GM18508 (cell line): ENCODE data around the gene TXNDC15.
"Not testable (repeated sequence)": the region's sequence is repeated elsewhere in the genome, so short reads cannot be mapped to it uniquely, and the experiment has no call there.

ENCODE experiments used
- ATAC-seq: cut with Tn5 transposase; IDR thresholded peaks from one replicate; pipeline ENCODE4 v1.9.1; 2021; ENCODE audit warnings: moderate number of reproducible peaks; ENCODE audit not compliant: insufficient read depth, unreplicated experiment

TXNDC15 gene, protein sequence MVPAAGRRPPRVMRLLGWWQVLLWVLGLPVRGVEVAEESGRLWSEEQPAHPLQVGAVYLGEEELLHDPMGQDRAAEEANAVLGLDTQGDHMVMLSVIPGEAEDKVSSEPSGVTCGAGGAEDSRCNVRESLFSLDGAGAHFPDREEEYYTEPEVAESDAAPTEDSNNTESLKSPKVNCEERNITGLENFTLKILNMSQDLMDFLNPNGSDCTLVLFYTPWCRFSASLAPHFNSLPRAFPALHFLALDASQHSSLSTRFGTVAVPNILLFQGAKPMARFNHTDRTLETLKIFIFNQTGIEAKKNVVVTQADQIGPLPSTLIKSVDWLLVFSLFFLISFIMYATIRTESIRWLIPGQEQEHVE

DNA sequence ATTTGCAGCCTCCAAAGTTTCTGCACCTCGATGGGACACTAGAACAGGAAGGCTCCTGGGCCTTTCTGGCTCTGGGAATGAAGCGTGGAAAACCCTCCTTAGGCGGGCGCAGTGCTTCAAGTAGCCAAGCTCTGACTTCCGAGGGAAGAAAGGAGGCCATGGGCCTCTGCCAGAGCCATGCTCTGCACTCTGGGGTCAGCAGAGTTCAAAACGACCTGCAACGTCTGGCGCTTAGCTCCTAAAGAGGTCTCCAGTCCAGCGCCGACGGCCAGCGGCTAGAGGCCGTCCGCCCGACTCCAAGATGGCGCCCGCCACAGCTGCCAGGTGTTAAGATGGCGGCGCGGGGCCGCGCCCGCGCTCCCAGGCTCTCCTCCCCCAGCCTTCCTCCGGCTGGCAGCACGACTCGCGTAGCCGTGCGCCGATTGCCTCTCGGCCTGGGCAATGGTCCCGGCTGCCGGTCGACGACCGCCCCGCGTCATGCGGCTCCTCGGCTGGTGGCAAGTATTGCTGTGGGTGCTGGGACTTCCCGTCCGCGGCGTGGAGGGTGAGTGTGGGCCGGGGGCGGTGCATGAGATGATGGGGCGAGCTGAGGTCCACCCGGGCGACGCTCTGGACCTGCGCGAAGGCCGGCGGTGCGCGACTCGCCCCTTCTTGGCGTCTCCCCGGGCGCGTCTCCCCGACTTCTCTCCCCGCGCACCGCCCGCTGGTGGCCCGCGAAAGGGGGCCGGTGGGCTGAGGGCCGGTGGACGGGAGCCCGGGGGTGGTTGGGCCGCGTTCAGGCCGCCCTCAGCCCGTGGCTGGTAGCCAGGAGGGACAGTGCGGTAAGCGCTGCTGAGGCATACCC is at the start of gene TXNDC15:
Gene TXNDC15 (plus strand): TSS at position 385 of the 844 bp plus-strand sequence. CDS start 57 bp downstream, at position 442.
- peak; percentile 49 for ATAC-seq

DNA sequence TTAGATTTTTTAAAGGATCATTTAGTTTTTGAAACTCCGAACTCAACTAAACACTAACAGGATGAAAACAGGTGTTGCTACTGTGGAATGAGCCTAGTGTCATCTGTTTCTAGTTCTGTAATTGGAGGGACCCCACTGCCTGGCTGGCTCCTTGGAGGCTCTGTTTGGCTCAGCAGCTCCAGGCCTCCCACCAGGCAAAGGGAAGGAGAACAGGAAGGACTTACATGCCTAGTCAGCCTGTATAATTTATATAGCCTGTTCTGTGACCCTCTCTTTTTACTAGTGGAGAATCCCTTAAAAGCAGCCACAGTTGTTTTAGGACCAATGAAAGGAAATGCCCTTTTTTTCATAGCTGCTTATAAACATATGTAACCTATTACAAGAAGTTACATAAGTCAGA is 49.5 kb upstream of the TXNDC15 start:
- no peak for ATAC-seq

DNA sequence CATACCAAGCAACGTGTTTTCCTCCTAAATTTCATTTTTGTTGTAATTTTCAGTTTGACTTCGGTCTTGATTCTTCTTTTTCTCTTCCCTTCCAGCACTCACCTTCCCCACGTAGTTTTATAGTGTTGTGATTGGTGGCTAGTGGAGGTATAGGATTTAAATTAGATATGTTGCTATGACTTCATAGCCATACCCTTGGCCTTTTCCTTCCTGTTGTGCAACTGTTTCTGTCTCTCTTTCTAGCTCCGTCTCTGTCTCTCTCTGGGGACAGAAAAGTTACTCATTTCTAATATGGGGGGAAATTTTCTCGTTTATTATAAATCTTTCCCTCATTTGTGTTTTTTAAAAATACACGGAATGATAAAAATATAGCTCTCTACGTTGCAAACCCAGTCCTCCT is 49.0 kb upstream of the TXNDC15 start:
- no peak for ATAC-seq

DNA sequence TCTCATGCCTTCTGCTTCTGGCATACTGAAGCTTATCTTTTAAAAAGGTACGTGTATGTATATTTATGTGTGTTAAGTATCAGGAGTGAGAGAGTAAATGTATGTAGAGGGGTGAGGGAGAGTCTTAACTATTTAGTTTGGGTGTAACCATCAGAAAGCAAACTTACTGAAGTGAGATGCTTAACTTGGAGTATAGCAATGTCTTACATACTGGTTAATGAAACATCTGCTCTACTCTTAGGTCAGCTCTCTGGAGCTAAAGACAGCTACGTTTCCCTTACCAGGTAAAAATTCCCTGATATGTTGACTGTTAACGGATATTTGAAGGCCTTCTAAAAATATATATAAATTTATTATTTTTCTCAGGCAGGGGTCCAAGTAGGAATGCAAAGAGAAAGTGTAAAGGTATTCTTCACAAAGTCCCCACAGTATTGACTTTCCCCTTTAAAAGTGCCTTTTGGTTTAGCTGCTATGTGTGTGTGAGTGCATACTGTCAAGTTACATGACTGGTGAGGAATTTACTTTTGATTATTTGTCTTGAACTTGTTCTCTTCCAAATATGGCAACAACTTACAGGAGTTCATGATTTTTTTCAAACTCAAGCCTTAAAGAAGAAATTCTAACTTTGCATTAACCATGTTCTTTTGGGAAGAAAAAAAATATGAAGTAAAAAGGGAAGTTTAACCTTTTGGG is 40.7 kb upstream of the TXNDC15 start:
- ATAC-seq: no peak

DNA sequence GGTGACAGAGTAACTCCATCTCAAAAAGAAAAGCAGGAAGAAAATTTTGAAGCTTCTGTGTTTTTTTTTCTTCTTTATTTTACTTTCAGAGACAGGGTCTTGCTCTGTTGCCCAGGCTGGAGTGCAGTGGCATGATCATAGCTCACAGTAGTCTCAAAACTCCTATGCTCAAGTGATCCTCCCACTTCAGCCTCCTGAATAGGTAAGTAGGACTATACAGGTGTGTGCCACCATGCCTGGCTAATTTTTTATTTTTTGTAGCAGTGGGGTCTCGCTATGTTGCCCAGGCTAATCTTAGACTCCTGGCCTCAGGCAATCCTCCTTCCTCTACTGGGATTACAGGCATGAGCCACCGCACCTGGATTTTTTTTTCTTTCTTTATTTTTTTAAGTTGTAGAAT is 38.5 kb upstream of the TXNDC15 start:
- no peak for ATAC-seq

DNA sequence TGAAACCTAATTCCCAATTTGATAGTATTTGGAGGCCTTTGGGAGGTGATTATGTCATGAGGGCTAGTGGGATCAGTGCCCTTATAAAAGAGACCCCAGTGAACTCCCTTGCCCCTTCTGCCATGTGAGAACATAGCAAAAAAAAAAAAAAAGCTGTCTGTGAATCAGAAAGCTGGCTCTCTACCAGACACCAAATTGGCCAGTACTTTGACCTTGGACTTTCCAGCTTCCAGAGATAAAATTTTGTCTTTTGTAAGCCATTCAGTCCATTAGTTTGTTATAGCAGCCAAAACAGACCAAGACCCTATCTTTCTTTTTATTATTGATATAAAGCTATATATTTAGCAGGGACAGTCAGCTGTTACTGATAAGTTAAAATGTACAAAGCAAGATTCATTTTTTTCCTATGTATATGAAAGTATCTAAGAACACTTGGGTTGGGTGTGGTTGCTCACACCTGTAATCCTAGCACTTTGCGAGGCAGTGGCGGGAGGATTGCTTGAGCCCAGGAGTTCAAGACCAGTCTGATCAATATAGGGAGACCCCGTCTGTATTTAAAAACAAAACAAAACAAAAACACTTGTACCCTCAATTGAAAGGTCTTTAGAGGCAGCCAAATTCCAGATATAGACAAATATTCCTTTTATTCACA is 36.5 kb upstream of the TXNDC15 start:
- no peak for ATAC-seq

DNA sequence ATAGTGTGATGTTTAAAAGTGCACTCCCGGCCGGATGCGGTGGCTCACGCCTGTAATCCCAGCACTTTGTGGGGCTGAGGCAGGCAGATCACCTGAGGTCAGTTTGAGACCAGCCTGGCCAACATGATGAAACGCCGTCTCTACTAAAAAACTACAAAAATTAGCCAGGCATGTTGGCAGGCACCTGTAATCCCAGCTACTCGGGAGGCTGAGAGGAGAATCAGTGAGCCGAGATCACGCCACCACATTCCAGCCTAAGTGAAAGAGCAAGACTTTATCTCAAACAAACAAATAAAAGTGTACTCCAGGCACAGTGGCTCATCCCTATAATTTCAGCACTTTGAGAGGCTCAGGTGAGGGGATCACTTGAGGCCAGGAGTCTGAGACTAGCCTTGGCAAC is 35.8 kb upstream of the TXNDC15 start:
- ATAC-seq: not testable (repeated sequence)

DNA sequence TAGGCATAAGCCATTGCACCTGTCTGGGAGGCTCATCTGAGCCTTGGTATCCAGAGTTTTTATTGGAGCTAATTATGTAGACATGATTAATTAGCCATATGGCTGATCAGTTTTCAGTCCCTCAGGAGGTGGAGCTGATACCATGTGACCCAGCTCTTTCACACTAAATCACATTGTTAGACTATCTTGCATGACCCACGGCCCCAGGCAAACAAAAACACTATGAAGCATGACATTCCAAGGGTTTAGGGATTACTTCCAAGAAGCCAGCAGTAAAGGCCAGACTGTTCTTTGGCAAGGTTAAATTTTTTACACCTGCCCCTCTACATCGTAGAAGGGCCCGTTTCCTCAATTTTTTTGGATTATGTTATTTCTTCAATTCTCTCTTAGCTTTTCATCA is 33.4 kb upstream of the TXNDC15 start:
- no peak for ATAC-seq

DNA sequence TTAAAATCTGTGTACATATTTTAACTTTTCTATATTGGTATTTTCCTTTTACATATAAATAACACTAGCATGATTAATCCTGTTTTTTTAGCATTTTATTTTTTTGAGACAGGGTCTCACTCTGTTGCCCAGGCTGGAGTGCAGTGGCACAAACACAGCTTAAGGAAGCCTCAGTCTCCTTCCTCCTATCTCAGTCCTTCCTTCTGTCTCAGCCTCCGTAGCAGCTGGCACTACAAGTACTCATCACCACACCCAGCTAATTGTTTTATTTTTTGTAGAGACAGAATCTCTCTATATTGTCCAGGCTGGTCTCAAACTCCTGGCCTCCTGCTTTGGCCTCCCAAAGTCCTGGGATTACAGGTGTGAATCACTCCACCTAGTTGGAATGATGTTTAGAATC is 29.9 kb upstream of the TXNDC15 start:
- no peak for ATAC-seq

DNA sequence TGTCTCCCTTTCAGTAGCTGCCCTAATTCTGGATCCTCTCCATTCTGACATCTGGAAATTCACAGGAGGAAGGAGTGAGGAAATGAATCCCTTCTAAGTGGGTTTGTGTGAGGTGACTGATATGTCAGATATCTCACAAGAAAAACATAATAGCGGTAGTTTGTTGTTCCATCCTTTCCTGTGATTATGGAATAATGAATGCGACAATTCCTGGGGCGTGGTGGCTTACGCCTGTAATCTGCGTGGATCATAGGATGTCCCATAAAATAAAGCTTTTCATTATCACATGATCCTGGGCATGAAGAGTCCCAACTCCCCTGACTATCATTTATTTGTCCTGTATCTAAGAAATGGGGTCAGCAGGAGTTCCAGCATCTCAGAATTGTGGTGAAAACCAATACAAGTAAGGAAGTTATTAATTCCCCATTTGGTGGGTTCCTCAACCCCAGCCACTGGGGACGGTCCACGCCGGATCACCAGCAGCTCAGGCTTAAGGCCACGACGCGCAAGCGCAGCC is 28.8 kb upstream of the TXNDC15 start:
- no peak for ATAC-seq

DNA sequence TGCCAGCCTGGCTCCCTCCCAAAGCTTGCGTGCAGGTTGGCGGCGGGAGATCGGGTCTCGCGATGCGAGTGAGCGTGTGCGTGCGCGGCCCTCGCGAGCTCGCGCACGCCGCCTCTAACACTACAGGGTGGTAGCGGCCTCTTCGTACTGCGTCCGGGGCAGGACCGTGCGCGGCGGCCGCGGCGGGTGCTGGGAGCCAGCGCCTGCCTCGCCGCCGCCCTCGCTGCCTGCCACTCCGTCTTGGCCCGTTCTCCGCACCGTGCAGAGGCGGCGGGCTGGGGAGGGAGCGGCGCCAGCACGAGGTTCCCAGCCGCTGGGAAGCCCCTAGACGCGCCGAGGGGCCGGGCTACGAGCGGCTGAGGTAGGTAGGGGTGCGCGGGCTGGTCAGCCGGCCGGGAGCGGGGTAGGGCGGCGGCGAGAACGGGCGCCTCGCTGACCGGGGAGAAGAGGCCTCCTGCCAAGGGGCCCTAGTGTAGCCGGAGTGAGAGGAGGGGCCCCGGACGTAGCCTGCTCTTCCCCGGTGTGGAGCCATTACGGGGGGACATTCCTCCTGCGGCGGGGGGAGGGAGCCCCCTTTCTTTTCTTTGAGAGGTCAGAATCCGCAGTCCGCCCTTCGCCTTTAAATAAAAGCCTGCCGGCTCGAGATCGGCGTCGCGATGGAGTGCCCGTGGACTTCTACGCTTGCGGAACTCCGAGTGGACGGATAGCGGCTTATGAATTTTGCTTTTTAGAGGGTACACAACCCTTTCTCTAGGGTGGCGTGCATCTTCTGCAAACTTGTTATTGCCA is 28.1 kb upstream of the TXNDC15 start, which contains the start of gene C5orf24:
Gene C5orf24 (plus strand): TSS at position 117 of the 789 bp plus-strand sequence. CDS start 8,933 bp downstream, outside the sequence.
- ATAC-seq: peak; percentile 62

DNA sequence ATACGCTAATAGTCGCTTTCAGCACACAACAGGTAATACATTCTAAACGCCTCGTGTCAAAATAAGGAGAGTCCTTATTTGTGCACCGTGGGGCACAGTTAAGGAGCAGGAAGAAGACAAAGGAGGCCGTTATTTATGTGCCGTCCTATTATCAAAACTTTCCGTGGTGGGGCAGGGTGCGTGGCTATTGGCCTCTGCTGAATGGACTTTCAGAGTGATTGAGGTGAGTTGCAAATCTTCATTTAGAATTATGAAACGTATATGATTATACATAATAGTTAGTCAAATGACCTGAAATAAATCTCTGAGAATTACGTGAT is 27.6 kb upstream of the TXNDC15 start:
- no peak for ATAC-seq

DNA sequence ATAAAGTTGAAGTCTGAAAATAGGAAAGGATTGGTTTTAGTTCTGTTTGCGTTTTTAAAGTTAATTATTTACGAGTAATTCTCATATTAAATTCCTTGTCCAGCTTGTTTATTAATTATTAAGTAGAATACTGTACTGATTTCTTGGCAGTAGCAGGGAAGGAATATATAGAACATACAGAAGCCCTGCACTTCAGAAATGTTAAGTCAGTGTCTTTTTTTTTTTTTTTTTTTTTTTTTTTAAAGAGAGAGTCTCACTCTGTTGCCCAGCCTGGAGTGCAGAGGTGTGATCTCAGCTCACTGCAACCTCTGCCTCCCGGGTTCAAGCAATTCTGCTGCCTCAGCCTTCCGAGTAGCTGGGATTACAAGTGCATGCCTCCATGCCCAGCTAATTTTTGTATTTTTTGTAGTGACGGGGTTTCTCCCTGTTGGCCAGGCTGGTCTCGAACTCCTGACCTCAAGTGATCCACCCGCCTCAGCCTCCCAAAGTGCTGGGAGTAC is 24.7 kb upstream of the TXNDC15 start:
- not testable (repeated sequence) for ATAC-seq

DNA sequence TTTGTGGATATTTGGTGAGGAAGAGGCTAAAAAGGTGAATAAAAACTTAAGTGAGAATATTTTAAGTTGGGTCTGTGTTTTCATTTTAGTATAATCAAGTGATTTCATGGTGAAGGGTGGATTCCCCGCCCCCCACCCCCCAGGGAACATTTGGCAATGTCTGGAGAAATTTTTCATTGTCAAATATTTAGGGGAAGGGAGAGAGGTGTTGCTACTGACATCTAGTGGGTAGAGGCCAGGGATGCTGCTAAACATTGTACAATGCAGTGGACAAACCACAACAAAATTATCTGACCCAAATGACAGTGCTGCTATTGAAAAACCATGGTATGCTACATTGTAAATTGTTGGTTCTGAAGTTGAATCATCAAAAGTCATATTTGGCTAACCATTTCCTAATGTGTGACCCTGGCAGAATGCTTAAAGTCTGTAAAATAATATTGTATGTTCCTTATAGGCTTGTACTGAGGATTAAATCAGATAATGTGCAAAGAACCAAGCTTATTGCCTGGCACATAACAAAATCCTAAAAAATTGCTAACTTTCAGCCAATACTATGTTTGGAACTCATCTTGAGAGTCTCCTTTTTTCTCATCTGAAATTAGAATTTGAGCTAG is 22.8 kb upstream of the TXNDC15 start:
- ATAC-seq: no peak

DNA sequence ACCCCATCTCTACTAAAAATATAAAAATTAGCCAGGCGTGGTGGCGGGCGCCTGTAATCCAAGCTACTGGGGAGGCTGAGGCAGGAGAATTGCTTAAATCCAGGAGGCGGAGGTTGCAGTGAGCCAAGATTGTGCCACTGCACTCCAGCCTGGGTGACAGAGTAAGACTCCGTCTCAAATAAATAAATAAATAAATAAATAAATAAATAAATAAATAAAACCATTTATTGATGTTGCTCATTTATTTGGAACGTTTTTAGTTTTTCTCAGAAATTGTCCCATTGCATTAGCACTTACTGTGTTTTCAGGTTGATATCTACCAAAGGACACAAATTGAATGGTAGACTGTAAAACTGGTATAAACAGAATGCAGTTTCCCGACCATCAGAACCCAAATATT is 17.7 kb upstream of the TXNDC15 start:
- ATAC-seq: not testable (repeated sequence)

DNA sequence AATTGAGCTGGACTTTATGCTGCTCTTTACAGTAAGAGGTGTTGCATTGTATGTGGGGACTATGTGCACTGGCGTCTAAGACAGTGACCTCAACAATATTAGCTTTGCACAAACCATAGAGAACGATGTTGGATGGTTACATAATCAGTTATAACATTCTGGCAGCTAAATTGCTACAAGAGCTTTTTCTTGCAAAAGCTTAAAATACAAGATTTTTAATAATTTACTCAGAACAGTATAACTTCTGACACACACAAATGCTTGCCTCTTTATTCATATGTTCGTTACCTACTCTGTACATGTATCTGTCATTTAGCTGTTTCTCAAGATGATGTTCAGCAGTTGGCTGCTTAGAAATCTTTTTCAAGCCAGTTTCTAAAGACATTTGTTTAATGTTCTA is 16.8 kb upstream of the TXNDC15 start:
- no peak for ATAC-seq

DNA sequence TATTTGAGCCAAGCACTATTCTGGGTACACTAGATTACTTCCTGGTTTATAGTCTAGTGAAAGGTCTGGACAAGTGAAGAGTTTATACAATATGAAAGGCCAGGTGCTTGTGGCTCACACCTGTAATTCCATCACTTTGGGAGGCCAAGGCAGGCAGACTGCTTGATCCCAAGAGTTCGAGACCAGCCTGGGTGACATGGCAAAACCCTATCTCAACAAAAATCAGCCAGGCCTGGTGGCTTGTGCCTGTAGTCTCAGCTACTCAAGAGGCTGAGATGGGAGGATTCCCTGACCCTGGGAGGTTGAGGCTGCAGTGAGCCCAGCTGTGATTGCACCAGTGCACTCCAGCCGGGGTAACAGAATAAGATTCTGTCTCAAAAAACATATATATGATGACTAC is 9.5 kb upstream of the TXNDC15 start:
- no peak for ATAC-seq

DNA sequence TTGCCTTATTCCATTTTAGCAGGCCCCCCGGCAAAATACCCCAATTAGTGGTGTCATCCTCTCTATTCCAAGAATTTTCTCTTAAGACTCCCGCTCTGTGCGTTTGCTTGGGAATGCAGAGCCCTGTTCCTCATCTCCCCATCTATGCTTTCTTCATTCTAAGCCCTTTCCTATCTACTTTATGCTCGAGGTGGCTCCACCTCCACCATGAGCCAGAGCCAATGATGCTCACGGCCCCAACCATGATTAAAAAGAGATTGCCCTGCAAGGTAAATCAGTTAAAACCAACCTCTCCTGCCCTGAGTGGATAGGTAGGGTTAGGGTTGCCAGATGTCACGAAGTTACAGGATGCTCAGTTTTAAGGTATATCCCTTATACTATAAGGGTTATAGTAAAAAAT is 677 bp upstream of the TXNDC15 start:
- no peak for ATAC-seq
